Vagina (tissue), 2 donors: Measurements from ENCODE around the gene CCDC188. TPM values are rescaled to one million over a fixed set of nuclear protein-coding genes. Genes with fewer than 3 reads are reported as not detected.

Experiments used
- DNase-seq, 2 donors: peaks; one replicate each; pipeline ENCODE4 v3.0.0-alpha.2; 2017; ENCODE audit errors: extremely low spot score in 2 of 2
- H3K27ac ChIP-seq: fragments of 200-600 bp; sonication (generic); one replicate; pipeline ENCODE4 v1.5.1; 2019
- H3K27me3 ChIP-seq: fragments of 200-600 bp; sonication (generic); one replicate; pipeline ENCODE4 v1.5.1; 2019
- H3K36me3 ChIP-seq, 2 donors: fragments of 200-600 bp; sonication (generic); one replicate each; pipeline ENCODE4 v1.5.1; 2017 to 2019
- H3K4me1 ChIP-seq: fragments of 200-600 bp; sonication (generic); one replicate; pipeline ENCODE4 v1.5.1; 2019
- H3K4me3 ChIP-seq, 2 donors: fragments of 200-600 bp; sonication (generic); 1 replicate in 1 of 2; 2 replicates in 1 of 2; pipeline ENCODE4 v1.5.1; 2016 to 2019
- H3K9me3 ChIP-seq: fragments of 200-600 bp; sonication (generic); one replicate; pipeline ENCODE4 v1.5.1; 2019
- POLR2A ChIP-seq, 2 donors: fragments of 450-650 bp; IDR thresholded peaks; one replicate each; pipeline ENCODE4 v1.6.1; 2017; ENCODE audit warnings: antibody characterized with exemption in 2 of 2, mild to moderate bottlenecking in 2 of 2, moderate library complexity in 2 of 2
- POLR2AphosphoS5 ChIP-seq, 2 donors: sonication (generic); formaldehyde crosslinking; IDR thresholded peaks; one replicate each; pipeline ENCODE4 v1.9.0; 2017; ENCODE audit warnings: antibody characterized with exemption in 2 of 2, mild to moderate bottlenecking in 2 of 2, low read depth in 1 of 2; ENCODE audit not compliant: insufficient read depth in 1 of 2
- intact Hi-C: fragments of 100-400 bp; cut with DNase I; formaldehyde crosslinking; loops from one replicate; pipeline ENCODE4 v1.15.1; 2023
- total RNA-seq: library from RNA; depleted of rRNA; stranded (reverse); fragments of >200 nt; gene quantifications from one replicate; pipeline ENCODE4 v1.2.3, GENCODE V29; 2016
- TF ChIP-seq, protein P1 (sequence below), 3 experiments: fragments of 450-650 bp in 2 of 3; fragments of 200-600 bp in 1 of 3; sonication (generic) in 1 of 3; IDR thresholded peaks; one replicate each; pipeline ENCODE4 v1.5.1; 2017 to 2019; ENCODE audit warnings: antibody characterized with exemption in 3 of 3, mild to moderate bottlenecking in 2 of 3, moderate library complexity in 2 of 3

The CCDC188 gene
- total RNA-seq, 1 donor from 2014 or later = not detected

DNA sequence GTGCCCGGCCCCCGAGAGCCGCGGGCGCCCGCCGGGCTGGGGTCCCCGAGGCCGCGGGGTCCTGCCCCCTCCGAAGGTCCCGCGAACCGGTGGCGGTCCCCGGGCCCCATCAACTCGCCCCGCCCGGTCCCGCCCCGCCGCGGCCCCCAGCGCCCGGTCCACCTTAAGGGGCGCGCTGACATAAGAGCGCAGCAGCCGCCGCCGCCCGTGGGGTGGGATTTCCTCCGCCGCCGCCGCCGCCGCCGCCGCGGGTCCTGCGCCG is 19.3 kb downstream of the CCDC188 start, which contains the start of gene ZDHHC8:
ZDHHC8 (plus strand) TSS at position 208 of the 262 bp plus-strand sequence. CDS start 144 bp downstream, outside the sequence.
- TF ChIP-seq, protein P1, sequence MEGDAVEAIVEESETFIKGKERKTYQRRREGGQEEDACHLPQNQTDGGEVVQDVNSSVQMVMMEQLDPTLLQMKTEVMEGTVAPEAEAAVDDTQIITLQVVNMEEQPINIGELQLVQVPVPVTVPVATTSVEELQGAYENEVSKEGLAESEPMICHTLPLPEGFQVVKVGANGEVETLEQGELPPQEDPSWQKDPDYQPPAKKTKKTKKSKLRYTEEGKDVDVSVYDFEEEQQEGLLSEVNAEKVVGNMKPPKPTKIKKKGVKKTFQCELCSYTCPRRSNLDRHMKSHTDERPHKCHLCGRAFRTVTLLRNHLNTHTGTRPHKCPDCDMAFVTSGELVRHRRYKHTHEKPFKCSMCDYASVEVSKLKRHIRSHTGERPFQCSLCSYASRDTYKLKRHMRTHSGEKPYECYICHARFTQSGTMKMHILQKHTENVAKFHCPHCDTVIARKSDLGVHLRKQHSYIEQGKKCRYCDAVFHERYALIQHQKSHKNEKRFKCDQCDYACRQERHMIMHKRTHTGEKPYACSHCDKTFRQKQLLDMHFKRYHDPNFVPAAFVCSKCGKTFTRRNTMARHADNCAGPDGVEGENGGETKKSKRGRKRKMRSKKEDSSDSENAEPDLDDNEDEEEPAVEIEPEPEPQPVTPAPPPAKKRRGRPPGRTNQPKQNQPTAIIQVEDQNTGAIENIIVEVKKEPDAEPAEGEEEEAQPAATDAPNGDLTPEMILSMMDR (IDR thresholded peaks at IDR 0.05) = no peak
- Histone ChIP-seq H3K27ac (peak within 1 kb of the TSS; percentile 89), H3K9me3 (no peaks in the 10 kb centered on the region), H3K27me3 (no peaks in the 10 kb centered on the region), H3K36me3 (peaks cover 0 to 5% of the 10 kb centered on the region in 2 donors), H3K4me1 (peaks cover 54% of the 10 kb centered on the region), H3K4me3 (peak within 1 kb of the TSS; percentile 97 to 100)
- no peak for DNase-seq
- intact Hi-C loops = loop anchor here (2.0 kb wide), 1 partner anchor 51 kb away; the partner anchor contains the start of gene DGCR8

DNA sequence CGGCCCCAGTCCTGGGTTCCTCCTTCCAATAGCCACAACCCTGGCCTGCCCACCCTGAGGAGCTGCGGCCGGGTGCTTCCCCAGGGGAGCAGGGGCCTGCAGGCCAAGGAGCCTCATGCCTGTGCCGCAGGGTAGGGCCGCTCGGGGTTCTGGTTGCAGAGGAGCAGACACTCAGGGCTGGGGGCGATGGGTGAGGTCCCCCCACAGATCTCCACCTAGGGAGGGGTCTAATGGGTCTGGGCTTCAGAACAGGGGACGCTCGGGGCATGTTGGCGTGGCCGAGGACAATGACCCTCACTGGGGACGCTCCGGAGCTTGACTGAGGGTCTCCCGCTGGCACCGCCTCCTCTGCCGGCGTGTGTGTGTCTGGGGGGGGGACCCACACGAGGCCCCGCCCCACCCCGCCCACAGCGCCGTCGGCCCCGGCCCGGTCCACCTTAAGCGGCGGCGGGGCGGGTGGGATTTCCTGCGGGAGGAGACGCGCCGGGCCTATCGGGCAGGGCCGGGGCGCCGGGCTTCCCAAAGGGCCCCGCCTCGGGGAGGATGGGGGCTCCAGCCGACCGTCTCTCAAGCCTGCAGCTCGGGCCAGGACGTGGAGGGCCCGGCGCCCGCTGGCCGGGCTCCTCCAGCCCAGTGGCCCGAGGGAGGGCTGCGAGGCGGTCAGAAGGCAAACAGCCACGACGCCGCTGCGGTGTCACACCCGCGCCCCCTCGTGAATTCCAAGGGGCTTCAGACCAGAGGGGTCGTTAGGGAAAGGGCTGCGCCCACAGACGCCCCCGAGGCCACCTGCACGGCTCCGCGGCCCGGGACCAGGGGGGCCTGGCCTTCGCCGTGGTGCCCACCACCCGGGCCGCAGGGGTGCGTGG is 19.9 kb downstream of the CCDC188 start:
- peaks cover 48% of the 10 kb centered on the region for H3K4me1 ChIP-seq
- H3K36me3 ChIP-seq = peaks cover 0 to 10% of the 10 kb centered on the region in 2 donors
- peak overlapping the region; percentile 89 for H3K27ac ChIP-seq
- H3K4me3 ChIP-seq = peak overlapping the region; percentile 97 to 100
- no peak for DNase-seq
- no peaks in the 10 kb centered on the region for H3K9me3 ChIP-seq
- H3K27me3 ChIP-seq = no peaks in the 10 kb centered on the region
- TF ChIP-seq, protein P1 (IDR thresholded peaks at IDR 0.05) = no peak
- TF ChIP-seq POLR2AphosphoS5 (IDR thresholded peaks at IDR 0.05; ENCODE audit: insufficient read depth in 1 of 2, low read depth in 1 of 2) = peak in 1 of 2 donors; percentile 35
- TF ChIP-seq POLR2A (IDR thresholded peaks at IDR 0.05) = no peak
- intact Hi-C loops = loop anchor here (2.0 kb wide), 1 partner anchor 50 kb away; the partner anchor contains the start of gene DGCR8

DNA sequence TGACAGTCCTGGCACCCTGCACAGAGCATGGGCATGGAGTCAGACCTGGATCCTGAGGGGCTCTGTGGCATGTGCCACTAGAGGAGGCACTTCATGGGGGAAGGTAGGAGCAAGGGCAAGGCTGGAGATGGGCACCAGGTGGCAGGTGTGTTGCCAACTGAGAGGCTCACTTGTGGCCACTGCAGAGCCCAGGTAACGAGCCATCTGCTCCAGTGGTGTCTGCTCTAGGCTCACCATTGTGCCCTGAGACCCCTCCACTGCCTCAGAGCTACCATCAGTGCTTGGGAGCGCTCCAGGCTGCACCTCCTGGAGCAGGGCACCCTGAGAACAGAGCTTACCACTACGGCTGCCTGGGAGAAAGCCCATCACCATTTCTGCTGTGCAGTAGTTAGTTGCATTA is 20.5 kb downstream of the CCDC188 start:
- peak overlapping the region in 1 of 2 donors; percentile 97 for H3K4me3 ChIP-seq
- H3K27me3 ChIP-seq = no peaks in the 10 kb centered on the region
- peaks cover 42% of the 10 kb centered on the region for H3K4me1 ChIP-seq
- H3K27ac ChIP-seq = peak overlapping the region; percentile 89
- peaks cover 0 to 16% of the 10 kb centered on the region in 2 donors for H3K36me3 ChIP-seq
- no peak for TF ChIP-seq POLR2AphosphoS5 (IDR thresholded peaks at IDR 0.05; ENCODE audit: insufficient read depth in 1 of 2, low read depth in 1 of 2)
- no peak for TF ChIP-seq POLR2A (IDR thresholded peaks at IDR 0.05)
- TF ChIP-seq, protein P1 (IDR thresholded peaks at IDR 0.05) = no peak
- intact Hi-C loops = loop anchor here (2.0 kb wide), 1 partner anchor 50 kb away; the partner anchor contains the start of gene DGCR8
- H3K9me3 ChIP-seq = no peaks in the 10 kb centered on the region
- no peak for DNase-seq

DNA sequence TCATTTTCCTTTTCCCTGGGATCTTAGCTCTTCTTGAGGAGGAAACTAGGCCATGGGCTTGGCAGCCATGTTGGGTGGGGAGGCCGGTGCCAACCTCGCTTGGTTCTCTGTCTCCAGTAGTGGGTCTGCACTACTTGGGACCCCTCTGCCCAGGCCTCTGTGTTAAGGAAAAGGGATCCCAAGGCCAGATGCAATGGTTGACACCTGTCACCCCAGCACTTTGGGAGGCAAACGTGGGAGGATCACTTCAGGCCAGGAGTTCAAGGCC is 21.2 kb downstream of the CCDC188 start:
- no peak overlapping the region for H3K27ac ChIP-seq
- intact Hi-C loops = loop anchor here (2.0 kb wide), 1 partner anchor 49 kb away; the partner anchor contains the start of gene DGCR8

More for the DNA sequence above, 21.2 kb downstream of the CCDC188 start:
- Histone ChIP-seq H3K27me3 (no peaks in the 10 kb centered on the region), H3K36me3 (peaks cover 0 to 23% of the 10 kb centered on the region in 2 donors), H3K9me3 (no peaks in the 10 kb centered on the region), H3K4me3 (no peak overlapping the region), H3K4me1 (peaks cover 35% of the 10 kb centered on the region)
- no peak for DNase-seq
- no peak for TF ChIP-seq POLR2AphosphoS5 (IDR thresholded peaks at IDR 0.05; ENCODE audit: insufficient read depth in 1 of 2, low read depth in 1 of 2)
- TF ChIP-seq, protein P1 (IDR thresholded peaks at IDR 0.05) = no peak
- no peak for TF ChIP-seq POLR2A (IDR thresholded peaks at IDR 0.05)
